NCI-H524 treated with DMSO at 0.1 percent for 48 hours (cell line): ENCODE results near the gene POLE4.

Experiments
- DNase-seq: peaks from one replicate; lab custom pipeline; 2025; lab: John Stamatoyannopoulos, UW

Gene POLE4

GRCh38 chr2:74958274-74959105 is at the start of gene POLE4:
POLE4 (plus strand) TSS chr2:74958643; CDS start chr2:74958680, 37 bp downstream.
- peak; percentile 34 for DNase-seq

GRCh38 chr2:74908748-74909444 is 49.5 kb upstream of the POLE4 start:
- DNase-seq, result no peak

GRCh38 chr2:74910245-74910644 is 48.2 kb upstream of the POLE4 start:
- no peak for DNase-seq

GRCh38 chr2:74911061-74911460 is 47.4 kb upstream of the POLE4 start:
- no peak for DNase-seq

- no peak for DNase-seq
Observed at GRCh38 chr2:74915743-74916142, 42.7 kb upstream of the POLE4 start.

GRCh38 chr2:74916394-74916793 is 42.0 kb upstream of the POLE4 start:
- DNase-seq, result no peak

- no peak for DNase-seq
Observed at GRCh38 chr2:74917702-74918619, 40.5 kb upstream of the POLE4 start.

GRCh38 chr2:74919827-74920226 is 38.6 kb upstream of the POLE4 start:
- DNase-seq, result no peak

GRCh38 chr2:74921236-74921736 is 37.2 kb upstream of the POLE4 start:
- no peak for DNase-seq

GRCh38 chr2:74922592-74923227 is 35.7 kb upstream of the POLE4 start:
- DNase-seq, result no peak

GRCh38 chr2:74924463-74925265 is 33.8 kb upstream of the POLE4 start:
- no peak for DNase-seq

GRCh38 chr2:74925361-74925786 is 33.1 kb upstream of the POLE4 start:
- no peak for DNase-seq

- no peak for DNase-seq
Observed at GRCh38 chr2:74927621-74928020, 30.8 kb upstream of the POLE4 start.

- no peak for DNase-seq
Observed at GRCh38 chr2:74930811-74931486, 27.5 kb upstream of the POLE4 start.

- DNase-seq, result no peak
Observed at GRCh38 chr2:74931940-74932339, 26.5 kb upstream of the POLE4 start.

- DNase-seq, result no peak
Observed at GRCh38 chr2:74935975-74936391, 22.5 kb upstream of the POLE4 start.

- no peak for DNase-seq
Observed at GRCh38 chr2:74937221-74937880, 21.1 kb upstream of the POLE4 start.

GRCh38 chr2:74938264-74938663 is 20.2 kb upstream of the POLE4 start:
- no peak for DNase-seq
